Measurements from ENCODE around the gene PRTN3. TPM values are rescaled to one million over a fixed set of nuclear protein-coding genes. Genes with fewer than 3 reads are reported as not detected.

The PRTN3 gene
- polyA plus RNA-seq, 1 of the 3 experiments (the other 2 are of a cell fraction) = not detected

DNA sequence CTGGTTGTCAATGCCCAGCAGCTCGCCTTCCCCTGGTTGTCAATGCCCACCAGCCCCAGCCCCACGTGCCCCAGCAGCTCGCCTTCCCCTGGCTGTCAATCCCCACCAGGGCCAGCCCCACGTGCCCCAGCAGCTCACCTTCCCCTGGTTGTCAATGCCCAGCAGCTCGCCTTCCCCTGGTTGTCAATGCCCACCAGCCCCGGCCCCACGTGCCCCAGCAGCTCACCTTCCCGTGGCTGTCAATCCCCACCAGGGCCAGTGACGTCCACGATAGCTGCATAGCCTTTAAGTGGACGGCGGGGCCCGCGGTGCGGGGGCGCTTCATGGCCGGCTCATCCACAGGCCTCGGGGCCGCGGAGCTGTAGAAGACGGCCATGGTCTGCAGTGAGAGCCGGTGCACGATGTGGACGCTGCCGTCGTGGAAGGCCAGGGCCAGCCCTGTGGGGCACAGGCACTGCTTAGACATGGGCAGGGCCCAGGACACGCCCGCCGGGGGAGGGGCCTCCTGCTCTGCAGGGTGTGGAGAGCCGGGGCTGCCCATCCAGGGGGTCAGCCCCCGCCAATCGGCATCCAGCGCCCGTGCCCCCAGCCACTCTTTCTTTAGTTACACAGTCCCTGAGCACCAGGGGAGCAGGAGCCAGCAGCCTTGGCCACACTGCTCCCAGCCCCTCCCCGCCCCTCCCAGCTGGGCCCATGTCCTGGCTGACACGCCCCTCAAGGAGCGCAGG lies 39.1 kb downstream of the PRTN3 start:
- H3K36me3 ChIP-seq (replicated peaks in 1 of 2; ENCODE audit: control insufficient read depth in 1 of 2, insufficient read depth in 2 of 2, low read length in 1 of 2) = peaks cover 7 to 56% of the 10 kb centered on the region in 2 experiments

More for the DNA sequence above, 39.1 kb downstream of the PRTN3 start:
- H4K20me1 ChIP-seq (ENCODE audit: insufficient read depth) = no peaks in the 10 kb centered on the region
- no peak overlapping the region for H3K4me3 ChIP-seq (ENCODE audit: low read depth in 2 of 2, low read length in 1 of 2)
- no peaks in the 10 kb centered on the region for H3K79me2 ChIP-seq (ENCODE audit: insufficient read depth)
- H3K27me3 ChIP-seq (ENCODE audit: insufficient read depth) = no peaks in the 10 kb centered on the region
- H3K9me3 ChIP-seq = no peaks in the 10 kb centered on the region
- H3K9ac ChIP-seq = no peak overlapping the region
- no peak overlapping the region for H3K4me2 ChIP-seq
- TF ChIP-seq FOXM1 (IDR thresholded peaks at IDR 0.05; ENCODE audit: low read depth) (no peak), RCOR1 (IDR thresholded peaks at IDR 0.05; ENCODE audit: low read length) (no peak), FOXJ3 (CRISPR knock-in tag; IDR thresholded peaks at IDR 0.05) (no peak), EZH2phosphoT487 (IDR thresholded peaks at IDR 0.05; ENCODE audit: borderline replicate concordance, low read depth) (no peak), SMC3 (IDR thresholded peaks at IDR 0.05; ENCODE audit: low read depth, low read length) (no peak), MEF2A (IDR thresholded peaks at IDR 0.05; ENCODE audit: borderline replicate concordance, low read depth) (no peak), TCF12 (IDR thresholded peaks at IDR 0.05) (no peak), GABPA (IDR thresholded peaks at IDR 0.05; ENCODE audit: low read depth) (no peak), RFX5 (IDR thresholded peaks at IDR 0.05; ENCODE audit: low read length) (no peak), FOSL2 (IDR thresholded peaks at IDR 0.05; ENCODE audit: borderline replicate concordance, low read depth) (no peak), TEAD4 (IDR thresholded peaks at IDR 0.05; ENCODE audit: borderline replicate concordance, insufficient read depth) (no peak)
- TF ChIP-seq, protein P1, sequence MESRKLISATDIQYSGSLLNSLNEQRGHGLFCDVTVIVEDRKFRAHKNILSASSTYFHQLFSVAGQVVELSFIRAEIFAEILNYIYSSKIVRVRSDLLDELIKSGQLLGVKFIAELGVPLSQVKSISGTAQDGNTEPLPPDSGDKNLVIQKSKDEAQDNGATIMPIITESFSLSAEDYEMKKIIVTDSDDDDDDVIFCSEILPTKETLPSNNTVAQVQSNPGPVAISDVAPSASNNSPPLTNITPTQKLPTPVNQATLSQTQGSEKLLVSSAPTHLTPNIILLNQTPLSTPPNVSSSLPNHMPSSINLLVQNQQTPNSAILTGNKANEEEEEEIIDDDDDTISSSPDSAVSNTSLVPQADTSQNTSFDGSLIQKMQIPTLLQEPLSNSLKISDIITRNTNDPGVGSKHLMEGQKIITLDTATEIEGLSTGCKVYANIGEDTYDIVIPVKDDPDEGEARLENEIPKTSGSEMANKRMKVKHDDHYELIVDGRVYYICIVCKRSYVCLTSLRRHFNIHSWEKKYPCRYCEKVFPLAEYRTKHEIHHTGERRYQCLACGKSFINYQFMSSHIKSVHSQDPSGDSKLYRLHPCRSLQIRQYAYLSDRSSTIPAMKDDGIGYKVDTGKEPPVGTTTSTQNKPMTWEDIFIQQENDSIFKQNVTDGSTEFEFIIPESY (IDR thresholded peaks at IDR 0.05; ENCODE audit: borderline replicate concordance, low read depth) = no peak
- TF ChIP-seq, protein P2, sequence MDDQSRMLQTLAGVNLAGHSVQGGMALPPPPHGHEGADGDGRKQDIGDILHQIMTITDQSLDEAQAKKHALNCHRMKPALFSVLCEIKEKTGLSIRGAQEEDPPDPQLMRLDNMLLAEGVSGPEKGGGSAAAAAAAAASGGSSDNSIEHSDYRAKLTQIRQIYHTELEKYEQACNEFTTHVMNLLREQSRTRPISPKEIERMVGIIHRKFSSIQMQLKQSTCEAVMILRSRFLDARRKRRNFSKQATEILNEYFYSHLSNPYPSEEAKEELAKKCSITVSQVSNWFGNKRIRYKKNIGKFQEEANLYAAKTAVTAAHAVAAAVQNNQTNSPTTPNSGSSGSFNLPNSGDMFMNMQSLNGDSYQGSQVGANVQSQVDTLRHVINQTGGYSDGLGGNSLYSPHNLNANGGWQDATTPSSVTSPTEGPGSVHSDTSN (IDR thresholded peaks at IDR 0.05) = no peak
- TF ChIP-seq, protein P3, sequence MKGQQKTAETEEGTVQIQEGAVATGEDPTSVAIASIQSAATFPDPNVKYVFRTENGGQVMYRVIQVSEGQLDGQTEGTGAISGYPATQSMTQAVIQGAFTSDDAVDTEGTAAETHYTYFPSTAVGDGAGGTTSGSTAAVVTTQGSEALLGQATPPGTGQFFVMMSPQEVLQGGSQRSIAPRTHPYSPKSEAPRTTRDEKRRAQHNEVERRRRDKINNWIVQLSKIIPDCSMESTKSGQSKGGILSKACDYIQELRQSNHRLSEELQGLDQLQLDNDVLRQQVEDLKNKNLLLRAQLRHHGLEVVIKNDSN (IDR thresholded peaks at IDR 0.05; ENCODE audit: borderline replicate concordance, low read depth) = no peak
- TF ChIP-seq, protein P4, sequence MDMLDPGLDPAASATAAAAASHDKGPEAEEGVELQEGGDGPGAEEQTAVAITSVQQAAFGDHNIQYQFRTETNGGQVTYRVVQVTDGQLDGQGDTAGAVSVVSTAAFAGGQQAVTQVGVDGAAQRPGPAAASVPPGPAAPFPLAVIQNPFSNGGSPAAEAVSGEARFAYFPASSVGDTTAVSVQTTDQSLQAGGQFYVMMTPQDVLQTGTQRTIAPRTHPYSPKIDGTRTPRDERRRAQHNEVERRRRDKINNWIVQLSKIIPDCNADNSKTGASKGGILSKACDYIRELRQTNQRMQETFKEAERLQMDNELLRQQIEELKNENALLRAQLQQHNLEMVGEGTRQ (IDR thresholded peaks at IDR 0.05; ENCODE audit: borderline replicate concordance, low read depth, low read length) = no peak
- ChIA-PET POLR2A (no interaction called here), CTCF (interaction anchor here (1.1 to 3.9 kb wide), 2 partner anchors 16 to 103 kb away, joined by 3 to 12 read pairs; no protein-coding TSS in a partner anchor)
- no peaks in the 10 kb centered on the region; a peak in 1 of 4 replicates for H3K4me1 ChIP-seq (ENCODE audit: control insufficient read depth in 1 of 2, insufficient read depth in 2 of 2, low read depth in 1 of 2, low read length in 1 of 2)
- DNase-seq = no peak
- H2AFZ ChIP-seq (ENCODE audit: low read depth) = no peak overlapping the region
- no peak overlapping the region for H3K27ac ChIP-seq (ENCODE audit: low read depth in 2 of 2, low read length in 1 of 2)
- H3K9me2 ChIP-seq = no peaks in the 10 kb centered on the region
- no peaks in the 10 kb centered on the region for H3F3A ChIP-seq (replicated peaks; ENCODE audit: insufficient read depth)
- 96% methylated on average over 28 of the region's 37 CpGs for WGBS (ENCODE audit: low lambda C conversion rate)

Measured in SK-N-SH (cell line).